Peyer's patch (tissue), 4 donors: ENCODE results near the gene KLHL30. TPM values are rescaled to one million over a fixed set of nuclear protein-coding genes. Genes with fewer than 3 reads are reported as not detected.

Experiments
- DNase-seq, 3 donors: peaks; one replicate each; pipeline ENCODE4 v3.0.0-alpha.2; 2017 to 2019
- H3K27ac ChIP-seq, 4 donors: fragments of 200-600 bp; sonication (generic); one replicate each; pipeline ENCODE4 v1.5.1; 2016 to 2019
- H3K27me3 ChIP-seq, 2 donors: fragments of 200-600 bp; sonication (generic); one replicate each; pipeline ENCODE4 v1.5.1; 2019
- H3K36me3 ChIP-seq, 3 donors: fragments of 200-600 bp; sonication (generic); one replicate each; pipeline ENCODE4 v1.5.1; 2016 to 2019
- H3K4me1 ChIP-seq, 4 donors: fragments of 200-600 bp; sonication (generic); one replicate each; pipeline ENCODE4 v1.5.1; 2016 to 2019
- H3K4me3 ChIP-seq, 4 donors: fragments of 200-600 bp; sonication (generic); 1 replicate in 3 of 4; 2 replicates in 1 of 4; pipeline ENCODE4 v1.5.1; 2016 to 2019; ENCODE audit warnings: mild to moderate bottlenecking in 1 of 4
- H3K9me3 ChIP-seq, 4 donors: fragments of 200-600 bp; sonication (generic); one replicate each; pipeline ENCODE4 v1.5.1; 2016 to 2019; ENCODE audit warnings: mild to moderate bottlenecking in 1 of 4
- POLR2A ChIP-seq, 2 donors: fragments of 450-650 bp; IDR thresholded peaks; one replicate each; pipeline ENCODE4 v1.5.1; 2017; ENCODE audit warnings: antibody characterized with exemption in 2 of 2, mild to moderate bottlenecking in 2 of 2, moderate library complexity in 2 of 2
- total RNA-seq, 4 donors: library from RNA; depleted of rRNA; stranded (reverse); fragments of >200 nt; gene quantifications; one replicate each; pipeline ENCODE4 v1.1.0, GENCODE V29; 2016
- TF ChIP-seq, protein P1 (sequence below), 6 experiments: fragments of 450-650 bp in 4 of 6; fragments of 200-600 bp in 2 of 6; sonication (generic) in 1 of 6; IDR thresholded peaks; one replicate each; pipeline ENCODE4 v1.5.1; 2017 to 2019; ENCODE audit warnings: antibody characterized with exemption in 6 of 6, mild to moderate bottlenecking in 3 of 6, moderate library complexity in 1 of 6

The KLHL30 gene
- total RNA-seq, 4 donors from 2014 or later, result 0.27 to 0.28 TPM; not detected in 2

DNA sequence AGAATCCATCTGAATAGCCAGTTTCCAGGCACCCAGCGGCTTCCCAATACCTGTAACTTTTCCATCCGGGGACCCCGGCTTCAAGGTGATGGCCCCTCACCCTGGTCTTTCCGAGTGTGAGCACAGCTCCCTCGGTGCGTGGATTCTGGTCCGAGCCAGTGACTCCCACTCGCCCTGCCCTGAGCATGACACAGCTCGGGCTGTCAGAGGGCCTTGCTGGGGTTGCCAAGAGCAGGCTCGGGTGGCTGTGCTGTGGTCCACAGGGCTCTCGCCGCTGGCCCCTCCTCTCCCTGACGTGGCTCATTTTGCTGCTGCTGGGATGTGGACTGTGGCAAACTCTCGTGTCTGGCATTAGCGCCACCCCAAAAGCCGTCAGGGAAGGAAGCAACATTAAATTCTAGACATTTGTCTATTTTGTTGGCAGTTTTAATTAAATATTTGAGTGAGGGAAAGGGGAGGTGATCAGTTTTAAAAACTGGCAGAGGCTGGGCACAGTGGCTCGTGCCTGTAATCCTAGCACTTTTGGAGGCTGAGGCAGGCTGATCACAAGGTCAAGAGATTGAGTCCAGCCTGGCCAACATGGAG lies 43.9 kb upstream of the KLHL30 start:
- H3K36me3 ChIP-seq, result peaks cover 0 to 4% (median 0%) of the 10 kb centered on the region in 3 donors
- H3K9me3 ChIP-seq, result no peaks in the 10 kb centered on the region
- TF ChIP-seq, protein P1, sequence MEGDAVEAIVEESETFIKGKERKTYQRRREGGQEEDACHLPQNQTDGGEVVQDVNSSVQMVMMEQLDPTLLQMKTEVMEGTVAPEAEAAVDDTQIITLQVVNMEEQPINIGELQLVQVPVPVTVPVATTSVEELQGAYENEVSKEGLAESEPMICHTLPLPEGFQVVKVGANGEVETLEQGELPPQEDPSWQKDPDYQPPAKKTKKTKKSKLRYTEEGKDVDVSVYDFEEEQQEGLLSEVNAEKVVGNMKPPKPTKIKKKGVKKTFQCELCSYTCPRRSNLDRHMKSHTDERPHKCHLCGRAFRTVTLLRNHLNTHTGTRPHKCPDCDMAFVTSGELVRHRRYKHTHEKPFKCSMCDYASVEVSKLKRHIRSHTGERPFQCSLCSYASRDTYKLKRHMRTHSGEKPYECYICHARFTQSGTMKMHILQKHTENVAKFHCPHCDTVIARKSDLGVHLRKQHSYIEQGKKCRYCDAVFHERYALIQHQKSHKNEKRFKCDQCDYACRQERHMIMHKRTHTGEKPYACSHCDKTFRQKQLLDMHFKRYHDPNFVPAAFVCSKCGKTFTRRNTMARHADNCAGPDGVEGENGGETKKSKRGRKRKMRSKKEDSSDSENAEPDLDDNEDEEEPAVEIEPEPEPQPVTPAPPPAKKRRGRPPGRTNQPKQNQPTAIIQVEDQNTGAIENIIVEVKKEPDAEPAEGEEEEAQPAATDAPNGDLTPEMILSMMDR (IDR thresholded peaks at IDR 0.05), result no peak
- TF ChIP-seq POLR2A (IDR thresholded peaks at IDR 0.05), result no peak
- H3K4me3 ChIP-seq, result no peak overlapping the region
- H3K4me1 ChIP-seq, result peaks cover 0 to 9% (median 7%) of the 10 kb centered on the region in 4 donors
- DNase-seq, result peak in 2 of 3 donors; percentile 13 to 44
- no peak overlapping the region for H3K27ac ChIP-seq
- no peaks in the 10 kb centered on the region for H3K27me3 ChIP-seq

DNA sequence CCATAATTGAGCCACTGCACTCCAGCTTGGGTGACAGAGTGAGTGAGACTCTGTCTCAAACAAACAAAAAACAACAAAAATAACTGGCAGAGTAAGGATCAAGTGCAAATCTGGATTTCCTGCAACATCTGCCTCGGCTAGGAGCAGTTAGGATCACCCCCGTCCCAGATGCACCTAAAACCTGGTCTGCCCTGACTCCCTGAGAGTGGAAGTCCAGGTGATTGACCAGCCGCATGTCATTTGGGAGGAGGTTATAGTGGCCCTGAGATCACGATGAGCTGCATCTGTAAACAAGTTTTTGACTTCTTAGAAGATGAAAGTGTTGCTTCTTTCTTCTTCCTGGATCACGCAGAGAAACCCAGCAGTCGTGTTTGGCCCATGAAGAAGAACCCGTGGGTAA lies 43.3 kb upstream of the KLHL30 start:
- Histone ChIP-seq H3K4me1 (peaks cover 0 to 12% (median 7%) of the 10 kb centered on the region in 4 donors), H3K36me3 (peaks cover 0 to 4% (median 0%) of the 10 kb centered on the region in 3 donors), H3K9me3 (no peaks in the 10 kb centered on the region), H3K27ac (no peak overlapping the region), H3K4me3 (no peak overlapping the region), H3K27me3 (no peaks in the 10 kb centered on the region)
- DNase-seq, result peak in 1 of 3 donors; percentile 33
- TF ChIP-seq POLR2A (IDR thresholded peaks at IDR 0.05), result no peak
- TF ChIP-seq, protein P1 (IDR thresholded peaks at IDR 0.05), result no peak

DNA sequence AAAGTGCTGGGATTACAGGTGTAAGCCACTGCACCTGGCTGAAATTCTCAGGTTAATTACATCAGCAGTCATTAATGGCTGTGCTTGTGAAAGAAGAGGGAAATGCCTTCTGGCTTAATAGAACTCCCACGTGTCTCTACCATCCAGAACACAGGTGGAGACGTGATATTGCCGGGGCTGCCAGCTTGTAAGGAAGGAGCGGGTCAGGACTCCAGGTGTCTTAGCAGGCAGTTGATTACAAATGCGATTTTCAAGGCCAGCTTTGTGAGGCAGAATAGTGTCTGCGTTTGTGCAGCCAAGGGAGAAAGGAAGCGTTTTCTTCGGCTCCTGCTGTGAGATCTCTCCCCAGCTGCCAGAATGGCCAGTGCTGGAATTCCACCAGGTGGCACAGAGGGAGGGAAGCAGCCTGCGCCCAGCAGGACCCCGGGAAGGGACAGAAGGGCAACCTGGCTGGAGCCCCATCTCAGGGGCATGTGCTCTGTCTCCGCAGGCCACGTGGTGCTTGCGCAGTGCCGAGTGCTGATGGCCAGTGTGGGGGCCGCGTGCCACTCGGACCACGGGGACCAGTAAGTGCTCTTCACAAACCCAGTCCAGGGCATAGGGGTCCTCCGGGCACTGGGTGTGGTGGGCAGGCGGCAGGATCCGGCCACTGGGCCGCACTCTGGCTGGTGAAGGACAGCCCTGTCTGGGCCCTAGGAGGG lies 42.0 kb upstream of the KLHL30 start:
- no peak overlapping the region for H3K27ac ChIP-seq

GRCh38 chr2:238097201-238097987 lies 41.1 kb upstream of the KLHL30 start:
- Histone ChIP-seq H3K27me3 (no peaks in the 10 kb centered on the region), H3K4me3 (no peak overlapping the region), H3K4me1 (peaks cover 0 to 12% (median 7%) of the 10 kb centered on the region in 4 donors), H3K9me3 (no peaks in the 10 kb centered on the region), H3K27ac (no peak overlapping the region), H3K36me3 (no peaks in the 10 kb centered on the region)
- TF ChIP-seq, protein P1 (IDR thresholded peaks at IDR 0.05), result no peak
- TF ChIP-seq POLR2A (IDR thresholded peaks at IDR 0.05), result no peak
- peak in 2 of 3 donors; percentile 11 to 45 for DNase-seq

More for the DNA sequence above, 42.0 kb upstream of the KLHL30 start:
- DNase-seq, result peak in 1 of 3 donors; percentile 40
- no peaks in the 10 kb centered on the region for H3K36me3 ChIP-seq
- TF ChIP-seq, protein P1 (IDR thresholded peaks at IDR 0.05), result no peak
- no peak for TF ChIP-seq POLR2A (IDR thresholded peaks at IDR 0.05)
- no peaks in the 10 kb centered on the region for H3K27me3 ChIP-seq
- H3K4me1 ChIP-seq, result peaks cover 0 to 12% (median 7%) of the 10 kb centered on the region in 4 donors
- no peak overlapping the region for H3K4me3 ChIP-seq
- H3K9me3 ChIP-seq, result no peaks in the 10 kb centered on the region

DNA sequence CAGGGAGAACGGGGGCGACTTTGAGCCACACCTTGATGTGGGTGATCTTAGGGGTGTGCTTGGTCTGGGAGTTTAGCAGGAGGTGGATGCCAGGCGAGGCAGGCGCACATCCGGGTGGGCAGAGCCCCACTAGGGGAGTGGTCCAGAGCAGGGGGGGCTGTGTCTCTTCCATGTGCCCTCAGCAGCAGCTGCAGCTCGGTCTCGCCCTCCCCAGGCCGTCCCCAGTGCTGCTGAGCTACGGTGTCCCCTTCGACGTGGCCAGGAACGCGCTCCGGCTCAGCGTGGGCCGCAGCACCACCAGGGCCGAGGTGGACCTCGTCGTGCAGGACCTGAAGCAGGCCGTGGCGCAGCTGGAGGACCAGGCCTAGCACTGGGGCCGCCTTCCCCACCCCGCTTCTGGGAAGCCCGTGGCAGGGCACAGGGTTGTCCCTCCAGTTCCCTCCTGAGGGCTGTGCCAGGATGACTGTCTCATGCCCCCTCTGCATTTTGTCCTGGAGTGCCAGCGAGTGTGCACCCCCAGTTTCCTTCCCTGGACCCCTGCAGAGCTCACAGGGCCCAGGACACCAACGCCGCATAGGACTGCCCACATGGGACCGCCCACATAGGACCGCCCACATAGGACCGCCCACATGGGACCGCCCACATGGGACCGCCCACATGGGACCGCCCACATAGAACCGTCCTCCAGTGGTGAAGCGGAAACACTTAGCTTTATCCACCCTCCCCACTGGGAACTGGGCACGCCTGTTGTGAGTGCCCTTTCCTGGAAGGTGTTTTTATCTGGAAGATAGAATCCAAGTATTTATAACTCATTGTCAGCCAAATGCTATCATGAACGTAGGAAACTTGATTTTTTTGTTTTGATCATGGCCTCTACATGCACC lies 40.2 kb upstream of the KLHL30 start:
- DNase-seq, result peak; percentile 69 to 93 (median 90)
- Histone ChIP-seq H3K27ac (peak overlapping the region; percentile 55 to 80 (median 76)), H3K4me1 (peaks cover 0 to 12% (median 7%) of the 10 kb centered on the region in 4 donors), H3K4me3 (peak overlapping the region in 1 of 4 donors; percentile 3), H3K9me3 (no peaks in the 10 kb centered on the region), H3K27me3 (no peaks in the 10 kb centered on the region), H3K36me3 (no peaks in the 10 kb centered on the region)
- TF ChIP-seq, protein P1 (IDR thresholded peaks at IDR 0.05), result no peak
- peak; percentile 28 to 41 for TF ChIP-seq POLR2A (IDR thresholded peaks at IDR 0.05)
